CD1c-positive myeloid dendritic cell (primary cell): ENCODE measurements around the gene LGR4.
"Not testable (repeated sequence)": the region's sequence is repeated elsewhere in the genome, so short reads cannot be mapped to it uniquely, and the experiment has no call there.

ENCODE experiments used
- DNase-seq: peaks from one replicate; pipeline ENCODE4 v3.0.0-alpha.2; 2016; ENCODE audit errors: extremely low spot score

LGR4 gene

DNA sequence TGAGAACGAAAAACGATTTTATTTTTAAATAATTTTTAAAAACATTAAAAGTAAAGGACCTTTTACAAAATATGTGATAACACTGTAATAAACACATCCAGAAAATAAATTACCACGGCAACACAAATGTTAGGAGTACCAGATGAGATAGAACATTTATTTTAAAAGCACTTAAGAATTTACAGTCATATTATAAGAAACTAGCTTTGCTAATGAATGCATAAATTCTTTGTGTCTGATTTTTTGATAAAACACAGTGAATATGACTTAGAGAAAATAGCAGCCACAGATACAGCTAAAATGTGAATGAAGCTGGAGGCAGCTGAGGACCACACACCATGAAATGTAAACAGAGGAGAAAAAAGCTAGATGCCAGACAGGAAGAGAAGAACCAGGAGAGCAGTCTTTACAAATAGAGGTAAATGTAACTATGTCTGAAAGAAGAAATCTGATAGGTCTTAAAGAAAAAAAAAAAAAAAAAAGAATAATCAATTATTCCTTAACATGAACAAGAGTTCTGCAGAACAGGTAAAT lies 124.2 kb downstream of the LGR4 start:
- DNase-seq, result no peak

GRCh38 chr11:27347359-27348339 lies 124.9 kb downstream of the LGR4 start:
- DNase-seq, result no peak

DNA sequence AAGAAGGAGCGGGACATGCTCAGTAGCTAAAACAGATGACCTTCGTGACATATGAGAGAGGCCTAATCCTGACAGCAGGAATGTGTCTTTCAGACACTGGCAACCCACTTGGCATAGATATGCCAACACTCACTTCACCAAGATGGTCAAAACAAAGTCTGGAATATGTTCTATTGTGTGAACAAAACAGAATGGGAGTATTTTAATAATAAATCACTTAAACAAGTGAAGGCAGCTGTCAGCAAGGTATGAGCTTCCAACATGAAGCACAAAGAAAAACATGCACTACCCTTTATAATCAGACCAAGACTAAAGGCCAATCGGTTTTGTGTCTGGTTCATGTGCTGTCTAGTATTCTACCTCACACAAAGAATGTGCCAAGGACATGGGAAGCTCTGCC lies 132.6 kb downstream of the LGR4 start:
- DNase-seq, result no peak

- DNase-seq, result not testable (repeated sequence)
Measured at GRCh38 chr11:27334764-27335163, 137.8 kb downstream of the LGR4 start.

GRCh38 chr11:27331981-27332380 lies 140.6 kb downstream of the LGR4 start:
- DNase-seq, result no peak

DNA sequence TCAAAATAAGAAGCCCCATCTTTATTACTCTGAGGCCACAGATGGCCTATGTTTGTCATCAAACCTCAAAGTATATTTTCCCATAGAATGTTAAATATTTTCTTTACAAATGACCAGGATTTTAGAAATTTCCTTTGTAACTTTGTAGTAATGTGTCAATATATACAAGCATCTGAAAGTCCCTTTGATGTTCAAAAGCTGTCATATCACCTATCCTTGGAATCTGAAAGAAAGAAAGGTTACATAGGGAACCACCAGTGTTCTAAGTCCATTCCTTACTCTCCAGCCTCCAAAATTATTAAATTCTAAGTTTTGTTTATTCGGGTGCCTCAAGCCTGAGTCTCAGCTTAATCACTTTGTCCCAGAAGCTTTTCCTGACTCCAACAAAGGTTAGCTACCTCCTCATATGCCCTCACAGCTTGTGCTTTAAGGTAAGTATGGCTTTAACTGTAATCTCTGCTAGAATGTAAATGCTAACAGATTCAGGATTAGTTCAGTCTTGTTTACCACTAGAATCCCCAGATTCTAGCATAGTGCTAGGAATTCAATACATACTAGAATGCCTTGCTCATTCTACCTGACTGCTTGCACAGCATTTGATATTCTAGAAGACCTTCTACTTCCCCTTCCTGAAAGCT lies 141.8 kb downstream of the LGR4 start:
- no peak for DNase-seq

DNA sequence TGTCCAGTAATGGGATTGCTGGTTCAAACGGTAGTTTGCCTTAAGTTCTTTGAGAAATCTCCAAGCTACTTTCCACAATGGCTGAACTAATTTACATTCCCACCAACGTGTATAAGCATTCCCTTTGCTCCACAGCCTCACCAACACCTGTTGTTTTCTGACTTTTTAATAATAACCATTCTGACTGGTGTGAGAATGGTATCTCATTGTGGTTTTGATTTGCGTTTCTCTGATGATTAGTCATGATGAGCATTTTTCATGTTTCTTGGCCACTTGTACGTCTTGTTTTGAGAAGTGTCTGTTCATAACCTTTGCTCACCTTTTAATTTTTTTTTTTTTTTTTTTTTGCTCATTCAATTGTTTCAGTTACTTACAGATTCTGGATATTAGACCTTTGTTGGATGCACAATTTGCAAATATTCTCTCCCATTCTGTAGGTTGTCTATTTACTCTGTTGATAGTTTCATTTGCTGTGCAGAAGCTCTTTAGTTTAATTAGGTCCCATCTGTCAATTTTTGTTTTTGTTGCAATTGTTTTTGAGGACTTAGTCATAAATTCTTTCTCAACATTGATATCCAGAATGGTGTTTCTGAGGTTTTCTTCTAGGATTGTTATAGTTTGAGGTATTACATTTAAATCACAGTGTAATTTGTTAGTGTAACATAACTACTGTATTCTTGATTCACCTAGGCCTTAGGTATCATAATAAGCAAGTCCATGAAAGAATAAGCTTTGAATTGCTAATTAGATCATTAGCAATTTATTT lies 142.5 kb downstream of the LGR4 start:
- DNase-seq, result no peak

DNA sequence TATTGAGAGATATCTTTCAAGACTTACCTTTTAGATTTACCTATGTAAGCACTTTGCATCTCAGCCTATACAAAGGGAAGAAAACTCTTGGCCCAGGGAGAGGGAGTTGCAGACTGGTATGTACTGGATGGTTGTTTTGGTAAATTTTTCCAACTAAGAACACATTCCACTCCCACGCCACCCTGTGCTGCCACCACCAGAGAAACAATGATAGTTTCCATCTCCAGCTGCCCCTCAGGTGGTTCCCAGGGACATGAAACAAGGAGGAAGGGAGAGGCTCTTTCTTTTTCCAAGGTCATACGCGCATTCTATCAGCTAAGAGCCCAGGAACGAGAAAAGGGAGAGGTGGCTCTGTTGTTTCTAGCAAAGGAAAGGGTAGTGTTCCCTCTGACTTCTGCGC lies 144.0 kb downstream of the LGR4 start:
- DNase-seq, result no peak

DNA sequence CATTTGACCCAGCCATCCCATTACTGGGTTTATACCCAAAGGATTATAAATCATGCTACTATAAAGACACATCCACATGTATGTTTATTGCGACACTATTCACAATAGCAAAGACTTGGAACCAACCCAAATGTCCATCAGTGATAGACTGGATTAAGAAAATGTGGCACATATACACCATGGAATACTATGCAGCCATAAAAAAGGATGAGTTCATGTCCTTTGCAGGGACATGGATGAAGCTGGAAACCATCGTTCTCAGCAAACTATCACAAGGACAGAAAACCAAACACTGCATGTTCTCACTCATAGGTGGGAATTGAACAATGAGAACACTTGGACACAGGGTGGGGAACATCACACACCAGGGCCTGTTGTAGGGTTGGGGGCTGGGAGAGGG lies 145.5 kb downstream of the LGR4 start:
- DNase-seq, result not testable (repeated sequence)

DNA sequence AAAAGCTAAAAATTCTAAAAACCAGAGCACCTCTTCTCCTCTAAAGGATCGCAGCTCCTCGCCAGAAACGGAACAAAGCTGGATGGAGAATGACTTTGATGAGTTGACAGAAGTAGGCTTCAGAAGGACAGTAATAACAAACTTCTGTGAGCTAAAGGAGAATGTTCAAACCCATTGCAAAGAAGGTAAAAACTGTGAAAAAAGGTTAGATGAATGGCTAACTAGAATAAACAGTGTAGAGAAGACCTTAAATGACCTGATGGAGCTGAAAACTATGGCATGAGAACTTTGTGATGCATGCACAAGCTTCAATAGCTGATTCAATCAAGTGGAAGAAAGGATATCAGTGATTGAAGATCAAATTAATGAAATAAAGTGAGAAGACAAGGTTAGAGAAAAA lies 150.4 kb downstream of the LGR4 start:
- DNase-seq, result not testable (repeated sequence)

DNA sequence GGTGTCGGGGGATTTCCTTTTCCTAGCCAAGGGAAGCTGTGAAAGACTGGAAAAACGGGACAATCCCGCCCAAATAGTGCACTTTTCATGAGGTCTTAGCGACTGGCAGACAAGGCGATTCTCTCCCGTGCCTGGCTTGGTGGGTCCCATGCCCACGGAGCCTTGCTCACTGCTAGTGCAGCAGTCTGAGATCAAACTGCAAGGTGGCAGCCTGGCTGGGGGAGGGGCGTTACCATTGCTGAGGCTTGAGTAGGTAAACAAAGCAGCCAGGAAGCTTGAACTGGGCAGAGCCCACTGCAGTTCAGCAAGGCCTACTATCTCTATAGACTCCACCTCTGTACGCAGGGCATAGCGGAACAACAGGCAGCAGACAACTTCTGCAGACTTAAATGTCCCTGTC lies 151.2 kb downstream of the LGR4 start:
- not testable (repeated sequence) for DNase-seq

- no peak for DNase-seq
Measured at GRCh38 chr11:27319072-27319471, 153.5 kb downstream of the LGR4 start.

- DNase-seq, result no peak
Measured at GRCh38 chr11:27317751-27318150, 154.8 kb downstream of the LGR4 start.
